Measurements from ENCODE around the gene COQ3.

- TF ChIP-seq EZH2 (IDR thresholded peaks at IDR 0.05; ENCODE audit: low read length) (no peak), CTCF (optimal IDR thresholded peaks at IDR 0.05 in 1 of 3, IDR thresholded peaks at IDR 0.05 in 1 of 3, conservative IDR thresholded peaks at IDR 0.05 in 1 of 3; ENCODE audit: extremely low read depth in 1 of 3, insufficient read depth in 2 of 3, low read length in 3 of 3) (no peak)
Measured at GRCh38 chr6:99369533-99369932, 24.5 kb downstream of the COQ3 start.

All from keratinocyte (primary cell).